Erythroblast (primary cell): ENCODE measurements around the gene KRT73.

Source experiments
- DNase-seq, 2 experiments: peaks; one replicate each; lab custom pipeline; 2025; lab: John Stamatoyannopoulos, UW
- GATA1 ChIP-seq: IDR thresholded peaks from 2 replicates; pipeline ENCODE4 v1.6.1; 2011; ENCODE audit warnings: low read depth, mild to moderate bottlenecking, control low read depth, low read length, moderate library complexity
- POLR2A ChIP-seq: IDR thresholded peaks from 2 replicates; pipeline ENCODE4 v1.6.1; 2011; ENCODE audit warnings: mild to moderate bottlenecking, low read length

KRT73 gene

GRCh38 chr12:52570511-52570910 lies 47.8 kb downstream of the KRT73 start:
- TF ChIP-seq POLR2A (no peak), GATA1 (no peak)
- no peak for DNase-seq

DNA sequence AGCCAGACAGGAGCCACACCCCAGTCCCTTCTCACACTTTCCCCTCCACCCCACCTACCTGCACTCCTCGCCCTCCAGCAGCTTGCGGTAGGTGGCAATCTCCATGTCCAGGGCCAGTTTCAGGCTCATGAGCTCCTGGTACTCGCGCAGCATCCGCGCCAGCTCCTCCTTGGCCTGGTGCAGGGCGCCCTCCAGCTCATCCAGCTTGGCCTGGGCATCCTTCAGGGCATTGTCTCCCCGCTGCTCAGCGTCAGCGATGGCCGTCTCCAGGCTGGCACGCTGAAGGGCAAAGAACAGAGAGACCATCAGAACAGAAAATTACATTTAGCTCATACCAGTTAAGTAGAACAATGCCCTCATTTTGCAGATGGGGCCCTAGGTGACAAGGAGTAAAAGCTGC lies 50.2 kb downstream of the KRT73 start:
- DNase-seq = no peak
- TF ChIP-seq POLR2A (no peak), GATA1 (no peak)

DNA sequence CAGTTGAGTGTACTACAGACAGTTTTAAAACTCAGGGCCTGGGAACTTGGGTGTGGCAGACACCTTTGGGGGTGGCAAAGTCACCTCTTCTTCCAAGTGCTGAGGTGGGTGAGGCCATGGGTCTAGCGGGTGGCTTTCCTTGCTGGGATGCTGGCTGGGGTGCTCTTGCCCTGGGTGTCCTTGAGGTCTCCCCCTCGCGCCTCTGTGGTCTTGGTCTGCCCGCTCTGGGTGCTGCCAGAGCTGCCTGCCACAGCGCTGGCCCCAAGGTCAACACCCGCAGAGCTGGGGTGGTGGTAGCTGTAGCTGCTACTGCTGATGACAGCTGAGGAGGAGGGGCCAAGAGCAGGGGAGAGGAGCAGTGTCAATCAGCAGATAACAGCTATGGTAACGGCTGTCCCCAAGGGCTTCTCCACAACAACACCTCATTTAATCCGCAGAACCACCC lies 51.5 kb downstream of the KRT73 start:
- TF ChIP-seq GATA1 (no peak), POLR2A (no peak)

GRCh38 chr12:52564582-52564981 lies 53.8 kb downstream of the KRT73 start:
- no peak for DNase-seq
- TF ChIP-seq POLR2A (no peak), GATA1 (no peak)

More for the DNA sequence above, 51.5 kb downstream of the KRT73 start:
- peak; percentile 41 to 47 for DNase-seq

- peak in 1 of 2 experiments; percentile 4 for DNase-seq
- TF ChIP-seq POLR2A (no peak), GATA1 (no peak)
Observed at GRCh38 chr12:52561880-52562449, 56.4 kb downstream of the KRT73 start.

DNA sequence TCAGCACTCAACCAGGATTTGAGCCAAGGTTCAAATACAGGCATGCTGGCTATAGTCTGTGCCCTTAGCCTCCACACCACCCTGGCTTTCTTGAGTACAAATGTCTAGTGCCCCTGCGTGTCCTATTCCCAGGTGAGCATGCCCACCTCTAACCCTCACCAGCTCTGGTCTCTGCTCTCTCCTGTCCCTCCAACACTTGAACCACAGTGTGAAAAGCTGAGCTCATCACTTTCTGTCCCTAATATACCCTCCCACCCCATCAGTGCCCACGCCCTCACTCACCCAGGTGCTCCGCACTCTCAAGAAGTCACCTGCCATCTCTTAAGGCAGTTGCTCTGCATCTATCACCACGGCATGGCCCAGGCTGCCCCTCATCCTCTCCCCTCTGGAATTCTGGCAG lies 58.4 kb downstream of the KRT73 start:
- no peak for DNase-seq
- TF ChIP-seq GATA1 = no peak
- TF ChIP-seq POLR2A = no peak

DNA sequence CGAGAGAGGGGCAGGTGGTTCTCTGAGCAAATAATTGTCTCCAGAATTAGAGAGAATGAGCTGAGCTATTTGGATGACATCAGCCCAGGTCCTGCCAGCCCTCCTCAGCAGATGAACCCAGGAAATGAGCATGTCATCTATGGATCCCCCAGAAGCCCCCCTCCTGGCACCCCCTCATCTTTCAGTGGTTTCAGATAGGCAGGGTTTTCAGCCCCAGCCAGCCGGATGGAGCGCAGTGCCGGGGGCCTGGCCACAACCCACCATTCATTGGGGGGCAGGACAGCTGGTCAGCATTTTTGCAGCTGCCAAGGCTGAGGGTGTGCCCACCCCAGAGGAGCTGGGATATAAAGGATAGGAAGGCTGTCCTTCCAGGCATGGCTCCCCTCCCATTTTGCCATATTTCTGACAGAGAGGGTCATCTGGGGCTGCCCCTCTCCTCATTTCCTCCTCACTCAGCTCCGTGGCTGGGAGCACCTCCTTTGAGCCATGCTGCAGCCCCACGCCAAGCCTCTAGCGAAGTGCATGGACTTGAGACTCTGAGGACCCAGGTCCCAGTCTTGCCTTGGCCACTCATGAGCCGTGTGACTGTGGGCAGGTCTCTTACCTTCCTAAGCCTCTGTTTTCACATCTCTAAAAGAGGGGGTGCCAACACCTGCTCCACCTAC lies 59.4 kb downstream of the KRT73 start:
- TF ChIP-seq POLR2A = no peak
- TF ChIP-seq GATA1 = no peak

More for the DNA sequence above, 59.4 kb downstream of the KRT73 start:
- DNase-seq = no peak
